Kidney epithelial cell (primary cell): ENCODE measurements around the gene SLC14A1. TPM values are rescaled to one million over a fixed set of nuclear protein-coding genes. Genes with fewer than 3 reads are reported as not detected.

Source experiments
- DNase-seq: peaks from one replicate; pipeline ENCODE4 v3.0.0-alpha.2; 2010; ENCODE audit warnings: low read depth
- H3K27me3 ChIP-seq: 2 replicates; pipeline ENCODE4 v1.6.0; 2011; ENCODE audit warnings: low read length; ENCODE audit not compliant: control insufficient read depth, insufficient read depth
- H3K36me3 ChIP-seq: 2 replicates; pipeline ENCODE4 v1.5.1; 2011; ENCODE audit warnings: low read length; ENCODE audit not compliant: control insufficient read depth, insufficient read depth
- H3K4me3 ChIP-seq: 2 replicates; pipeline ENCODE4 v1.5.1; 2011; ENCODE audit warnings: low read depth, mild to moderate bottlenecking, control low read depth, low read length
- CTCF ChIP-seq: IDR thresholded peaks from 2 replicates; pipeline ENCODE4 v1.5.1; 2011; ENCODE audit warnings: mild to moderate bottlenecking, moderate library complexity, low read length, control low read depth, inconsistent platforms; ENCODE audit not compliant: insufficient read depth, poor library complexity, severe bottlenecking
- total RNA-seq: library from RNA; depleted of rRNA; stranded (reverse); fragments of >200 nt; gene quantifications from 2 replicates; pipeline ENCODE4 v1.2.3, GENCODE V29; 2015

SLC14A1 gene
- total RNA-seq, 1 donor from 2014 or later, result 0.08 TPM

- H3K36me3 ChIP-seq, result no peaks in the 10 kb centered on the region
- no peak for DNase-seq
- H3K4me3 ChIP-seq, result no peak overlapping the region
- H3K27me3 ChIP-seq, result no peaks in the 10 kb centered on the region
- no peak for TF ChIP-seq CTCF
These were observed 9.6 kb downstream of the SLC14A1 start for GRCh38 chr18:45733535-45733934.

GRCh38 chr18:45734505-45734904, 10.5 kb downstream of the SLC14A1 start:
- no peak for DNase-seq
- H3K27me3 ChIP-seq, result no peaks in the 10 kb centered on the region
- H3K36me3 ChIP-seq, result no peaks in the 10 kb centered on the region
- no peak for TF ChIP-seq CTCF
- no peak overlapping the region for H3K4me3 ChIP-seq

- no peak overlapping the region for H3K4me3 ChIP-seq
- no peaks in the 10 kb centered on the region for H3K27me3 ChIP-seq
- TF ChIP-seq CTCF, result no peak
- DNase-seq, result no peak
- no peaks in the 10 kb centered on the region for H3K36me3 ChIP-seq
These were observed 11.0 kb downstream of the SLC14A1 start for GRCh38 chr18:45734944-45735343.

GRCh38 chr18:45738660-45739059, 14.7 kb downstream of the SLC14A1 start:
- Histone ChIP-seq H3K27me3 (no peaks in the 10 kb centered on the region), H3K4me3 (no peak overlapping the region), H3K36me3 (no peaks in the 10 kb centered on the region)
- DNase-seq, result no peak
- no peak for TF ChIP-seq CTCF

GRCh38 chr18:45739268-45739667, 15.3 kb downstream of the SLC14A1 start:
- no peak overlapping the region for H3K4me3 ChIP-seq
- no peaks in the 10 kb centered on the region for H3K36me3 ChIP-seq
- no peaks in the 10 kb centered on the region for H3K27me3 ChIP-seq
- DNase-seq, result no peak
- TF ChIP-seq CTCF, result no peak

- Histone ChIP-seq H3K36me3 (no peaks in the 10 kb centered on the region), H3K27me3 (no peaks in the 10 kb centered on the region), H3K4me3 (no peak overlapping the region)
- DNase-seq, result no peak
- TF ChIP-seq CTCF, result no peak
These were observed 15.9 kb downstream of the SLC14A1 start for GRCh38 chr18:45739848-45740247.
